Liver (tissue), 9 donors: ENCODE data around the gene GRIK2. TPM values are rescaled to one million over a fixed set of nuclear protein-coding genes. Genes with fewer than 3 reads are reported as not detected.

Experiments used
- DNase-seq: peaks from one replicate; pipeline ENCODE4 v3.0.0-alpha.2; 2017; ENCODE audit warnings: low spot score
- H3K27ac ChIP-seq, 2 donors: one replicate each; pipeline ENCODE4 v1.7.0; 2013; ENCODE audit warnings: inconsistent platforms in 2 of 2, low read length in 2 of 2, control low read depth in 1 of 2, low read depth in 1 of 2, mild to moderate bottlenecking in 1 of 2
- H3K27me3 ChIP-seq, 4 donors: one replicate each; pipeline versions ENCODE4 v1.6.1 to v1.7.0; 2013; ENCODE audit warnings: low read length in 3 of 4, inconsistent platforms in 1 of 4, mild to moderate bottlenecking in 1 of 4, moderate library complexity in 1 of 4; ENCODE audit not compliant: control insufficient read depth in 4 of 4, insufficient read depth in 4 of 4
- H3K36me3 ChIP-seq, 4 donors: one replicate each; pipeline versions ENCODE4 v1.6.1 to v1.7.0; 2013; ENCODE audit warnings: low read length in 3 of 4, mild to moderate bottlenecking in 3 of 4, low read depth in 1 of 4, moderate library complexity in 1 of 4; ENCODE audit not compliant: control insufficient read depth in 4 of 4, insufficient read depth in 3 of 4
- H3K4me1 ChIP-seq, 4 donors: one replicate each; pipeline versions ENCODE4 v1.6.1 to v1.7.0; 2013; ENCODE audit warnings: low read length in 3 of 4, mild to moderate bottlenecking in 3 of 4, moderate library complexity in 1 of 4; ENCODE audit not compliant: control insufficient read depth in 4 of 4, insufficient read depth in 4 of 4
- H3K4me3 ChIP-seq, 3 donors: one replicate each; pipeline versions ENCODE4 v1.6.1 to v1.7.0; 2013; ENCODE audit warnings: low read length in 3 of 3, control low read depth in 1 of 3, low read depth in 1 of 3, mild to moderate bottlenecking in 1 of 3
- H3K9ac ChIP-seq, 2 donors: one replicate each; pipeline ENCODE4 v1.7.0; 2013; ENCODE audit warnings: low read length in 2 of 2, mild to moderate bottlenecking in 2 of 2, moderate library complexity in 2 of 2, control low read depth in 1 of 2, low read depth in 1 of 2
- H3K9me3 ChIP-seq, 4 donors: one replicate each; pipeline versions ENCODE4 v1.6.1 to v1.7.0; 2013; ENCODE audit warnings: low read length in 3 of 4; ENCODE audit not compliant: control insufficient read depth in 4 of 4
- ATF3 ChIP-seq: IDR thresholded peaks from 2 replicates; pipeline ENCODE4 v1.6.1; 2016; ENCODE audit warnings: antibody characterized with exemption
- CTCF ChIP-seq: fragments of 150-350 bp; IDR thresholded peaks from 2 replicates; pipeline ENCODE4 v1.5.1; 2017; ENCODE audit warnings: improper control_type of control experiment, low read depth, low read length; ENCODE audit not compliant: missing input control
- FOXA1 ChIP-seq: IDR thresholded peaks from 2 replicates; pipeline ENCODE4 v1.6.1; 2016; ENCODE audit warnings: antibody characterized with exemption
- FOXA2 ChIP-seq: IDR thresholded peaks from 2 replicates; pipeline ENCODE4 v1.6.1; 2016; ENCODE audit warnings: antibody characterized with exemption
- GABPA ChIP-seq, 2 donors: IDR thresholded peaks in 1 of 2; conservative IDR thresholded peaks in 1 of 2; 2 replicates each; pipeline ENCODE4 v1.6.1; 2016; ENCODE audit warnings: antibody characterized with exemption in 2 of 2, mild to moderate bottlenecking in 1 of 2, moderate library complexity in 1 of 2
- HNF4A ChIP-seq, 2 donors: conservative IDR thresholded peaks; 2 replicates each; pipeline ENCODE4 v1.6.1; 2016; ENCODE audit warnings: antibody characterized with exemption in 2 of 2, mild to moderate bottlenecking in 2 of 2
- HNF4G ChIP-seq: IDR thresholded peaks from 2 replicates; pipeline ENCODE4 v1.6.1; 2016; ENCODE audit warnings: antibody characterized with exemption
- JUND ChIP-seq, 2 donors: IDR thresholded peaks; 2 replicates each; pipeline ENCODE4 v1.6.1; 2016; ENCODE audit warnings: antibody characterized with exemption in 2 of 2
- MAX ChIP-seq: IDR thresholded peaks from 2 replicates; pipeline ENCODE4 v1.6.1; 2016; ENCODE audit warnings: antibody characterized with exemption
- NR2F2 ChIP-seq: IDR thresholded peaks from 2 replicates; pipeline ENCODE4 v1.6.1; 2016; ENCODE audit warnings: antibody characterized with exemption
- RAD21 ChIP-seq, 2 donors: IDR thresholded peaks; 2 replicates each; pipeline ENCODE4 v1.6.1; 2016; ENCODE audit warnings: antibody characterized with exemption in 2 of 2, mild to moderate bottlenecking in 2 of 2
- REST ChIP-seq: IDR thresholded peaks from 2 replicates; pipeline ENCODE4 v1.6.1; 2016; ENCODE audit warnings: antibody characterized with exemption, mild to moderate bottlenecking
- RXRA ChIP-seq, 2 donors: IDR thresholded peaks; 2 replicates each; pipeline ENCODE4 v1.6.1; 2017 to 2018; ENCODE audit warnings: antibody characterized with exemption in 2 of 2, mild to moderate bottlenecking in 1 of 2
- SP1 ChIP-seq: IDR thresholded peaks from 2 replicates; pipeline ENCODE4 v1.6.1; 2018; ENCODE audit warnings: antibody characterized with exemption, mild to moderate bottlenecking
- TAF1 ChIP-seq: conservative IDR thresholded peaks from 2 replicates; pipeline ENCODE4 v1.6.1; 2016; ENCODE audit warnings: antibody characterized with exemption, mild to moderate bottlenecking
- YY1 ChIP-seq: IDR thresholded peaks from 2 replicates; pipeline ENCODE4 v1.6.1; 2016; ENCODE audit warnings: antibody characterized with exemption, mild to moderate bottlenecking
- ZBTB33 ChIP-seq: IDR thresholded peaks from 2 replicates; pipeline ENCODE4 v1.6.1; 2016; ENCODE audit warnings: antibody characterized with exemption
- WGBS: extraction: QIAGEN DNeasy Blood & Tissue Kit; methylation state at CpG from one replicate; pipeline ENCODE4 v1.1.7; 2013; 5-methylcytosine and 5-hydroxymethylcytosine counted together
- polyA plus RNA-seq, 2 donors: library from polyadenylated mRNA; stranded (reverse) in 1 of 2; unstranded in 1 of 2; fragments of 200-250 nt in 1 of 2; fragments of >200 nt in 1 of 2; fragmentation: Nextera tagmentation in 1 of 2; extraction: Ambion mirVana in 1 of 2; gene quantifications; one replicate each; pipeline versions ENCODE4 v1.2.1 to v1.2.3, GENCODE V29; 2013 to 2015
- total RNA-seq, 2 donors: library from RNA; depleted of rRNA; stranded (reverse); fragments of >200 nt; gene quantifications; one replicate each; pipeline ENCODE4 v1.2.3, GENCODE V29; 2014
- donor health status: healthy.
- donor health status: healthy.
- donor health status: healthy.
- donor health status: healthy.
- donor health status: healthy.

Gene GRIK2
- total and polyA plus RNA-seq, 4 donors = 0.02 to 0.17 (median 0.05) TPM

GRCh38 chr6:101554231-101554630 is 160.7 kb downstream of the GRIK2 start:
- no peaks in the 10 kb centered on the region for H3K9me3 ChIP-seq
- TF ChIP-seq GABPA (IDR thresholded peaks at IDR 0.05 in 1 of 2, conservative IDR thresholded peaks at IDR 0.05 in 1 of 2) (no peak), HNF4G (no peak), HNF4A (conservative IDR thresholded peaks at IDR 0.05) (no peak), FOXA2 (no peak), ZBTB33 (no peak), RXRA (IDR thresholded peaks at IDR 0.05) (no peak), NR2F2 (no peak), MAX (no peak), RAD21 (IDR thresholded peaks at IDR 0.05) (no peak), REST (no peak), ATF3 (no peak)
- 57% methylated on average over 1 of the region's 1 CpG for WGBS
- H3K27me3 ChIP-seq = no peaks in the 10 kb centered on the region
- no peak for DNase-seq
- H3K27ac ChIP-seq = no peak overlapping the region
- no peaks in the 10 kb centered on the region for H3K36me3 ChIP-seq
- no peaks in the 10 kb centered on the region for H3K4me1 ChIP-seq
- no peak overlapping the region for H3K9ac ChIP-seq
- no peak overlapping the region for H3K4me3 ChIP-seq

GRCh38 chr6:101558712-101559111 is 165.2 kb downstream of the GRIK2 start:
- no peak for DNase-seq
- Histone ChIP-seq H3K9ac (no peak overlapping the region), H3K4me1 (no peaks in the 10 kb centered on the region), H3K36me3 (no peaks in the 10 kb centered on the region), H3K27me3 (no peaks in the 10 kb centered on the region), H3K9me3 (no peaks in the 10 kb centered on the region), H3K27ac (no peak overlapping the region), H3K4me3 (no peak overlapping the region)
- WGBS = 69% methylated on average over 2 of the region's 2 CpGs
- TF ChIP-seq CTCF (no peak), GABPA (IDR thresholded peaks at IDR 0.05 in 1 of 2, conservative IDR thresholded peaks at IDR 0.05 in 1 of 2) (no peak), JUND (IDR thresholded peaks at IDR 0.05) (no peak), ZBTB33 (no peak), TAF1 (no peak), RAD21 (IDR thresholded peaks at IDR 0.05) (no peak), SP1 (no peak), FOXA2 (no peak), ATF3 (no peak), REST (no peak), MAX (no peak), HNF4A (conservative IDR thresholded peaks at IDR 0.05) (no peak), YY1 (no peak), NR2F2 (no peak), FOXA1 (no peak), HNF4G (no peak)
